PC-9 (cell line): ENCODE measurements around the gene JAML.

Experiments used
- EZH2 ChIP-seq: fragments of 200-600 bp; sonication (generic); IDR thresholded peaks from 2 replicates; pipeline ENCODE4 v1.8.0; 2017; ENCODE audit warnings: antibody characterized with exemption, low read depth
- TF ChIP-seq, protein P1 (sequence below): fragments of 200-600 bp; sonication (generic); conservative IDR thresholded peaks from 2 replicates; pipeline ENCODE4 v1.6.1; 2017; ENCODE audit warnings: mixed run types, antibody characterized with exemption, mild to moderate bottlenecking, moderate library complexity

- TF ChIP-seq, protein P1, sequence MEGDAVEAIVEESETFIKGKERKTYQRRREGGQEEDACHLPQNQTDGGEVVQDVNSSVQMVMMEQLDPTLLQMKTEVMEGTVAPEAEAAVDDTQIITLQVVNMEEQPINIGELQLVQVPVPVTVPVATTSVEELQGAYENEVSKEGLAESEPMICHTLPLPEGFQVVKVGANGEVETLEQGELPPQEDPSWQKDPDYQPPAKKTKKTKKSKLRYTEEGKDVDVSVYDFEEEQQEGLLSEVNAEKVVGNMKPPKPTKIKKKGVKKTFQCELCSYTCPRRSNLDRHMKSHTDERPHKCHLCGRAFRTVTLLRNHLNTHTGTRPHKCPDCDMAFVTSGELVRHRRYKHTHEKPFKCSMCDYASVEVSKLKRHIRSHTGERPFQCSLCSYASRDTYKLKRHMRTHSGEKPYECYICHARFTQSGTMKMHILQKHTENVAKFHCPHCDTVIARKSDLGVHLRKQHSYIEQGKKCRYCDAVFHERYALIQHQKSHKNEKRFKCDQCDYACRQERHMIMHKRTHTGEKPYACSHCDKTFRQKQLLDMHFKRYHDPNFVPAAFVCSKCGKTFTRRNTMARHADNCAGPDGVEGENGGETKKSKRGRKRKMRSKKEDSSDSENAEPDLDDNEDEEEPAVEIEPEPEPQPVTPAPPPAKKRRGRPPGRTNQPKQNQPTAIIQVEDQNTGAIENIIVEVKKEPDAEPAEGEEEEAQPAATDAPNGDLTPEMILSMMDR = no peak
- TF ChIP-seq EZH2 = no peak
Observed at GRCh38 chr11:118209033-118209432, 15.8 kb downstream of the JAML start.
